HG02852 (cell line): ENCODE data around the gene ANKS1B.
"Not testable (repeated sequence)": the region's sequence is repeated elsewhere in the genome, so short reads cannot be mapped to it uniquely, and the experiment has no call there.

Experiments
- ATAC-seq: cut with Tn5 transposase; IDR thresholded peaks from one replicate; pipeline ENCODE4 v1.9.1; 2021; ENCODE audit warnings: mild to moderate bottlenecking, moderate library complexity; ENCODE audit not compliant: unreplicated experiment

Gene ANKS1B

DNA sequence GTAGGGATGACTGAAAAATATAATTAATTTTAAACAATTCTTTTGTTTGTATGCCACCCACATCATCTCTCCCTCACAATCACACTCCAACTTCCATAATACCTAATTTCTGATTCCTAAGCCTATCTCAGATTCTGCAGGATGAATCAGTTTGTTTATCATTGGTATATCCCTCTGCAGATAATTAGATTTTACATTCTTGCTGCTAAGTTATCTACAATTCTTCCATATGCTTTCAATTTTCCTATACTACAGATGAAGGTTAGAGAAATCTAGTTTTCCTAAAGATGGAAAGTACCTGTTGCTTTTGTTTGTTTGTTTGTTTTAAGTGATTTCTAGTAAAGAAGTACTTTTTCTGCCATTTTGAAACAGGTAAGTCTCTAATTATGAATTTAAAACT is 105.3 kb downstream of the ANKS1B start:
- no peak for ATAC-seq

DNA sequence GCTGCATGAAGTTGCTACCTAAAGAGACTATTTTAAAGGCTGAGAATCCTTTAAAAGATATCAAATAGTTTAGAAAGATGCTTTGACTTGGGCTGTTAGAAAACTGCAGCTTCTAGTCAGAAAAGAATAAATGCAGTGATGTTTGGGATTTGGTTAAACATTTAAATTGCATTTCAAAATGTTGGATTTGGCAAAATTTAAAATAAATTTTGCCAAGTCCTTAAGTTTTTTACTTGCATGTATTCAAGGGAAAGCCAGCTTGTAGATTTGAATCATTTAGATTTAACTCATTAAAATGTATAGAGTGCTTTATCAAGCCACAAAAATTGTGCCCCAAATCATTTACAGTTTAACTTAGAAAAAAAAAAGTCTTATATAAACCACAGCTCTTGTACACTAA is 109.7 kb downstream of the ANKS1B start:
- no peak for ATAC-seq

DNA sequence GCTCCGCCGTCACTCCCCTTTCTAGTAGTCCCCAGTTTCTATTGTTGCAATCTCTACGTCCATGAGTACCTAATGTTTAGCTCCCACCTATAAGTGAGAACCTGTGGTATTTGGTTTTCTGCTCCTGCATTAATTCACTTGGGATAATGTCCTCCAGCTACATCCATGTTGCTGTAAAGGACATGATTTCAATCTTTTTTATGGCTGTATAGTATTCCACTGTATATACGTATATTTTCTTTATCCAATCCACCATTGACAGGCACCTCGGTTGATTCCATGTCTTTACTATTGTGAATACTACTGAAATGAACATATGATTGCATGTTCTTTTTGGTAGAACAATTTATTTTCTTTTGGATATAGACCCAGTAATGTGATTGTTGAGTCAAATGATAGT is 114.7 kb downstream of the ANKS1B start:
- ATAC-seq = no peak

- ATAC-seq = no peak
These were observed 123.0 kb downstream of the ANKS1B start for GRCh38 chr12:99861731-99862130.

DNA sequence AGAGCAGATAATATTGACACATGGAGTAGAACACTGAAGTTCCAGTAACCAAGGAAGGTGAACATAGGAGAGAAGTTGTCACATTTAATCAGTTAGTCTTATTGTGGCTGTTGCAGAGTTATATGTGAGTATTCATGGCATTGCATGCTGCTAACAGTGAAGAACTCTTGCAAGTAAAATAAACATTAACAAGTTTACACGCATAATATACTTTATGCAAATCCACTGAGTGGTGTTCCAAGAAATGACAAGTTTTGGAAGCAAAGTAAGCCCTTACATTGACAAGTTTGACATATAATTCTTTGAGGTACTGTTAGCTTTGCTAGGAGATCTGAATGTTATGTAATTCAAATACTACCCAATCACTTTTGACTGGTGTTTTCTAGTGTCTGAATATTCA is 125.6 kb downstream of the ANKS1B start:
- no peak for ATAC-seq

DNA sequence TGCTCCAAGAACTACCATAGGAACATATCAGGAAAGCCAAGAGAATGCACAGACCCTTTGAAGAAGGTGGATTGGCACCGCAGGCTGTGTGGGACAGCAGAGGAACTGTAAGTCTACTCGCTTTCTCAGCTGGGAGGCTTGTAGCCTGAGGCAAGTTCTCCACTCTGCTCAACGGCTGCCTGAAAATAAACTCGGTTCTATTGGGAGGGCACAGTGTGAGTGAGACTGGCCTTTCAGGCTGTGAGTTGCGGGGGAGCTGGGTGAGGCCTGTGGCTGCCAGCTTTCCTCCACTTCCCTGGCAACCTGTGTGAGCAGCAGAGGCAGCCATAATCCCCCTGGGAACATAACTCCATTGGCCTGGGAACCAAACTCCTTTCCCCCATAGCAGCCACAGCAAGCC is 132.1 kb downstream of the ANKS1B start:
- no peak for ATAC-seq

GRCh38 chr12:99847936-99848335 is 136.8 kb downstream of the ANKS1B start:
- no peak for ATAC-seq

GRCh38 chr12:99834710-99835109 is 150.0 kb downstream of the ANKS1B start:
- no peak for ATAC-seq

DNA sequence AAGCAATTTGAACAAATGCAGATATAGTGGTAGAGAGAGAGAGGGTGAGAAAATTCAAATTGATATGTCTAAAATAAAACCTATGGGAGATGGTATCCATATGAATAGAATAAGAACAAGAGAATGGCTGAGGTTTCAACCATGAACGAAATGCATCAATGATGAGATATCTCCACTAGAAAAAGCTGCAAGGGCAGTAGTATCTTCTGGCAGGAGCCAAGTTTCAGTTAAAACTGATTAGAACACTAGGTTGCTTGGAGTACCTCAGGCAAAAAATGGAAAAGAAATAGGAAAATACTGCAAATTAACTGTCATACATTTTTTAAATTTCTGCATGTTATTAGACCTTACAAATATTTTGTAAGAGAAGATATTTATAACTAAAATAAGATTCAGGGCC is 151.3 kb downstream of the ANKS1B start:
- ATAC-seq = no peak

DNA sequence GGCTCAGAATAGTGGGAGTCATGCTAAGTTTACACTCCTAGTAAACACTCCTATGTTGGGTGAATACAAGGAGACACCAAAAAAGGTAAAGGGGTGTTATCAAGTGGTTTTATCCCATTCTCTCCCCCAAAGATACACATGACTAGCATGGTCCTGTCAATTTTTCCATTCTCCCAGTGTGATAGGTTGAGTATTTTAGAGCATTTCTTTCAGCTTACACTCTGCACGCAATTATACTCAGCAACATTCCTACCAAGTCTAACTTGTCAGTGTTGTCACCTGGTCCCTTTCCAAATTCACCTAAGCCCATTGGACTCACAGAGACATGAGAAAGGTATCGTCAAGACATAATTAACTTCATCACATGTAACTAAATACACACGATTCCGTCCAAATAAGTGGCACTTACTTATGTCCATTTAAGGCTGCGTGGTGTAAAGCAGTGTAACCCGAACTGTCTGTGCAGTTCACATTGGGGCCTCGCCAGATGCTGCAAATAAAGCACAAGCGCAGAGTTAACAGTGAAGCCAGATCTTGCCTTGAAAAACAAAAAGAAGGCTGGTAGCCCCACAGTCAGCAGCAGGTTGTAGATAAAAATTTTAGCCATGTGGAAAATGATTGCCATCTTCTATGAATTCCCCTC is 159.7 kb downstream of the ANKS1B start:
- no peak for ATAC-seq

DNA sequence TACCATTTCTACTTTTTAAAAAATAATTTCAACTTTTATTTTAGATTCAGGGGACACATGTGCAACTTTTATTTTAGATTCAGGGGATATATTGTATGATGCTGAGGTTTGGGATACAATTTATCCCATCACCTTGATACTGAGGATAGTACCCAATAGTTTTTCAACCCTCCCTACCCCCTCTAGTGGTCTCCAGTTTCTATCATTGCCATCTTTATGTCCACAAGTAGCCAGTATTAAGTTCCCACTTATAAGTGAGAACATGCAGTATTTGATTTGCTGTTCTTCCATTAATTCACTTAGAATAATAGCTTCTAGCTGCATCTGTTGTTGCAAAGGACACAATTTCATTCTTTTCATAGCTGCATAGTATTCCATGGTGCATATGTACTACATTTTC is 162.5 kb downstream of the ANKS1B start:
- ATAC-seq = no peak

DNA sequence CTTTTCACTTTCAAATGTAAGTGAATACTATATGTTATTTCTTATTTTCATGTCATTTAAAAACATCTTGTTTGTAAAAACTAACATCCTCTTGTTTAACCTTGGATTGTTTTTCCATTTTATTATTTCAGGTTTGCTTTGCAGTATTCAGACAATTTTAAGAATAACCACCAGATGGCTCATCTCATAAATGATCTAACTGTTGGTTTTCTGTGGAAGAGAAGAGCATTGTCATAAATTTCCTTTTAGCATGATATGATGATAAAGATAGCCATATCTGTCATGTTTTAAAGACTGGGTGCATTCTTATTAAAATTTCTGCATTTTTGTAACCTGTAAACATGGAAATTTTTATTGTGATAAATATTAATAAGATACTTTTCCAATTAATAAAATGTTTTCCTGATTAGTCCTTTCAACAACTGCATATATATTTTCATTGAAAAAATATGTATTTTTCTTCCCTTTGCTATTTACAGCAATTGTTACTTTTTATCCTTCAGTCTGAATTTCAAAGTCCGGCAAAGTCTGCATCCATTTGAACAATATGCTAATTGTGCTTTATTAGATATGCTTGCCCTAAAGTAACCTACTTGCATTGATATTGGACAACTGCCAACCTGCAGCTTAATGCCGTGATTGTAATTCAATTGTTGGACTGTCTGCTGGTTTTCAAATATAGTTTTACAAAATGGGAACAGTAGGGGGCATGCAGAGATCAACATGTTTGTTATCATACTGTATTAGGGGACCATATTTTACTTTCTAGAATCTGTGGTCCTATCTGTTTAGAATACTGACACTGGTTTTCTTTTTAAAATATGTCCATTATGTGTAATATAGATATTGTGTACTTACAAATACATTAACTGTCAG is 173.8 kb downstream of the ANKS1B start:
- ATAC-seq = no peak

- no peak for ATAC-seq
These were observed 174.8 kb downstream of the ANKS1B start for GRCh38 chr12:99809909-99810308.

GRCh38 chr12:99806304-99806703 is 178.4 kb downstream of the ANKS1B start:
- ATAC-seq = no peak

- no peak for ATAC-seq
These were observed 180.0 kb downstream of the ANKS1B start for GRCh38 chr12:99804715-99805114.

GRCh38 chr12:99800605-99801004 is 184.1 kb downstream of the ANKS1B start:
- ATAC-seq = no peak

- not testable (repeated sequence) for ATAC-seq
These were observed 186.8 kb downstream of the ANKS1B start for GRCh38 chr12:99797931-99798330.

DNA sequence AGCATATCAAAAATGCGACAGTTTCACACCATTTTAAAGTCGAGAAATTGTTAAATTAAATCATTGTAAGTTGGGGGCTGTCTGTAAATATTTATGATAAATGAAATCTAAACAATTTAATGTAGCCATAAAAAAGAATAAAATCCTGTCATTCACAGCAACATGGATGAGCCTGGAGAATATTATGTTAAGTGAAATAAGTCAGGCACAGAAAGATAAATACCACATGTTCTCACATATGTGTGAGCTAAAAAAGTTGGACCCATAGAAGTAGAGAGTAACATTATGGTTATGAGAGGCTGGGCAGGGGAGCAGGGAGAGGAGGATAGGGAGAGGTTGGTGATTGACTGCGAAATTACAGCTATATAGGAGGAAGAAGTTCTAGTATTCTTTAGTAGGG is 201.3 kb downstream of the ANKS1B start:
- ATAC-seq = no peak

- ATAC-seq = no peak
These were observed 212.5 kb downstream of the ANKS1B start for GRCh38 chr12:99772274-99772673.

DNA sequence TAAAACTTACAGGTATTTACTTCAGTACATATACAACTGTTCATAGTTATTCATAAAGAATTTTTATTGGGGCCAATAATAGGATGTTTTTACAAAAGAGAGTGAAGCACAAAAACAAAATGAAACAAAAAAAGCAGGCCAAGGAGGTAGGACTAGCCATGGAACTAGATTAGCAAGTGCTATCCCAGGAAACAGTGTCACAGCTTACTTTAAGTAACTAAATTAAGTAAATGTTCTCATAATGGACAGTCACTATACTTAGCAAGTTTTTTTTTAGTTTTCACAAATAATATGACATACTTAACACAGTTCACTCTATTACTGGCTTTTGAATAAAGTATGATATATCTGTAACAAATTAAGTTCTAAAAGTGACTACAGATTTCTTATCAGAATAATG is 213.1 kb downstream of the ANKS1B start:
- no peak for ATAC-seq

- ATAC-seq = no peak
These were observed 215.2 kb downstream of the ANKS1B start for GRCh38 chr12:99769396-99769980.

DNA sequence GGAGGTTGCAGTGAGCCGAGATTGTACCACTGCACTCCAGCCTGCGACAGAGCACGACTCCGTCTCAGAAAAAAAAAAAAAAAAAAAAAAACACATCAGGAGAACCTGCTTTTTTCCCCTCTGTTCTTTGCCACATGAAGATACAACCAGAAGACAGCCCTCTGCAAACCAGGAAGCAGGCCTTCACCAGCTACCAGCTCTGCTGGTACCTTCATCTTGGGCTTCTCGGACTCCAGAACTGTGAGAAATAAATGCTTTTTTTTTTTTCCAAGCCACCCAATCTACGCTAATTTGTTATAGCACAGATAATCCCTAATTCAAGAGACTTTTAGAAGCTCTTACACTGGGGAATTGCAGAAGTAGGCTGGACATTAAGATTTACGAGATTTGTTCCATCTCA is 216.0 kb downstream of the ANKS1B start:
- no peak for ATAC-seq
